HUES64 (cell line): ENCODE data around the gene RIN3.

Experiments
- H3K27ac ChIP-seq: 2 replicates; pipeline ENCODE4 v1.7.0; 2013; ENCODE audit warnings: low read depth, low read length, inconsistent platforms
- H3K27me3 ChIP-seq: 2 replicates; pipeline ENCODE4 v1.6.1; 2013; ENCODE audit warnings: mild to moderate bottlenecking, low read length; ENCODE audit not compliant: insufficient read depth
- H3K36me3 ChIP-seq: 2 replicates; pipeline ENCODE4 v1.6.1; 2013; ENCODE audit warnings: mild to moderate bottlenecking, low read length; ENCODE audit not compliant: insufficient read depth
- H3K4me1 ChIP-seq: 2 replicates; pipeline ENCODE4 v1.6.1; 2013; ENCODE audit warnings: mild to moderate bottlenecking, low read length, moderate library complexity; ENCODE audit not compliant: insufficient read depth
- H3K4me3 ChIP-seq: 2 replicates; pipeline ENCODE4 v1.5.1; 2013; ENCODE audit warnings: mild to moderate bottlenecking, low read length, moderate library complexity
- H3K9ac ChIP-seq: 2 replicates; pipeline ENCODE4 v1.6.1; 2013; ENCODE audit warnings: mild to moderate bottlenecking, low read depth, low read length
- H3K9me3 ChIP-seq: 2 replicates; pipeline ENCODE4 v1.6.1; 2013; ENCODE audit warnings: low read depth, low read length; ENCODE audit not compliant: insufficient read depth
- WGBS: fragments of 150-250, 120-280 bp; methylation state at CpG from one replicate; pipeline ENCODE4 v1.1.7; 2013; ENCODE audit warnings: missing lambda C conversion rate; 5-methylcytosine and 5-hydroxymethylcytosine counted together

The RIN3 gene

GRCh38 chr14:92680781-92681650 lies 167.4 kb downstream of the RIN3 start:
- no peaks in the 10 kb centered on the region for H3K9me3 ChIP-seq
- H3K27ac ChIP-seq = no peak overlapping the region
- no peaks in the 10 kb centered on the region for H3K36me3 ChIP-seq
- H3K27me3 ChIP-seq = no peaks in the 10 kb centered on the region; the same call in 1 of the 2 replicates
- H3K4me1 ChIP-seq = no peaks in the 10 kb centered on the region
- H3K4me3 ChIP-seq = no peak overlapping the region
- H3K9ac ChIP-seq = no peak overlapping the region
- 37% methylated on average over 13 of the region's 13 CpGs for WGBS

DNA sequence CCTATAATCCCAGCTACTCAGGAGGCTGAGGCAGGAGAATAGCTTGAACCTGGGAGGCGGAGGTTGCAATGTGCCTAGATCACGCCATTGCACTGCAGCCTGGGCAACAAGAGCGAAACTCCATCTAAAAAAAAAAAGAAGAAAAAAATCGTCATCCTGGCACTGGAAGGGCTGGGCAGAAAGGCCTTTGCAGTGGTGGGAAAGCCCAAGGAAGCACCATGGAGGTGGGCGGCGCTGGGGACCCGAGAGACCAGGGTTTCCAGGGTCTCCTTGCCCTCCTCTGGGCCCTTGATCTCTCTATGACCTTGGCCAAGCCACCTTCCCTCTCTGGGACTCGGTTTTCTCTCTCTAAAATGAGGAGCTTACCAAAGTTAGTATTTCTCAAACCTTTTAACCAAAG lies 169.5 kb downstream of the RIN3 start:
- no peaks in the 10 kb centered on the region for H3K9me3 ChIP-seq
- peaks cover 17% of the 10 kb centered on the region for H3K27me3 ChIP-seq
- no peak overlapping the region for H3K27ac ChIP-seq
- no peaks in the 10 kb centered on the region for H3K36me3 ChIP-seq
- 92% methylated on average over 8 of the region's 8 CpGs for WGBS
- no peak overlapping the region for H3K9ac ChIP-seq
- H3K4me3 ChIP-seq = no peak overlapping the region
- no peaks in the 10 kb centered on the region for H3K4me1 ChIP-seq

DNA sequence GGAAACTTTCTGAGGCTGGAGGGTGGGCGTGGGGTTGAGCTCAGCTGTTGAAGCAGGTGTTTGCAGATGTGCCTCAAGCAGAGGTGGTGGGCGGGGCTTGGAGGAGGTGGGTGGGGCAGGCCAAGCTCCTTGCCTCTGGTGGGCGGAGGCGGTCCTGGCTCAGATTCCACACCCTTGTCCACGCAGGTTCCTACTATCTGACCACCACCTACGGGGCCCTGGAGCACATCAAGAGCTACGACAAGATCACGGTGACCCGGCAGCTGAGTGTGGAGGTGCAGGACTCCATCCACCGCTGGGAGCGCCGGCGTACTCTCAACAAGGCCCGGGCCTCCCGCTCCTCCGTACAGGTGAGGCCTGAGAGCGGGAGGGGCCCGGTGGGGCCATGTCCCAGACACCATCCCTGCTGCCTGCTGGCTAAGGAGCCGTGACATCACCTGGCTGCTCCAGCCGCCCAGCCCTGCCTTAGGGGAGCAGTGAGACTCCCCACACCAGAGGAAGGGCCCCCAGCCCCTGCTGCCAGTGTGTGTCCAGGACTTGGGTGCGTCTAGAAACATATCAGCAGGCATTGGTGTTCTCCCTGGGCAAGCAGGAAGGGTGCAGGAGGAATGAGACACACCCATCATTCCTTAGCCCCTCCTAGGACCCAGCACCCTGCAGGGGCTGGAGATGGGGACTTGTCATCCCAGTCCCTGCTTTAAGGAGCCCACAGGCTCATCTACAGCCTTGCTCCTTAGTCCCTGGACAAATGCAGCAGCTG lies 171.4 kb downstream of the RIN3 start:
- H3K9ac ChIP-seq = no peak overlapping the region
- no peaks in the 10 kb centered on the region for H3K36me3 ChIP-seq
- H3K4me1 ChIP-seq = no peaks in the 10 kb centered on the region
- H3K9me3 ChIP-seq = no peaks in the 10 kb centered on the region
- WGBS = 87% methylated on average over 21 of the region's 21 CpGs
- no peak overlapping the region for H3K27ac ChIP-seq
- H3K27me3 ChIP-seq = peaks cover 30% of the 10 kb centered on the region
- H3K4me3 ChIP-seq = no peak overlapping the region

GRCh38 chr14:92685784-92686355 lies 172.3 kb downstream of the RIN3 start:
- Histone ChIP-seq H3K27ac (no peak overlapping the region), H3K4me3 (no peak overlapping the region), H3K9me3 (no peaks in the 10 kb centered on the region), H3K27me3 (peaks cover 30% of the 10 kb centered on the region), H3K36me3 (no peaks in the 10 kb centered on the region), H3K4me1 (no peaks in the 10 kb centered on the region), H3K9ac (no peak overlapping the region)
- WGBS = 89% methylated on average over 4 of the region's 4 CpGs

- H3K27me3 ChIP-seq = peaks cover 30% of the 10 kb centered on the region
- H3K9me3 ChIP-seq = no peaks in the 10 kb centered on the region
- no peak overlapping the region for H3K9ac ChIP-seq
- no peaks in the 10 kb centered on the region for H3K4me1 ChIP-seq
- no peak overlapping the region for H3K27ac ChIP-seq
- H3K36me3 ChIP-seq = no peaks in the 10 kb centered on the region
- peak overlapping the region; percentile 55 for H3K4me3 ChIP-seq
- 80% methylated on average over 8 of the region's 9 CpGs for WGBS
Measured at GRCh38 chr14:92686411-92686899, 172.9 kb downstream of the RIN3 start.

- WGBS = 2% methylated on average over 45 of the region's 45 CpGs
- H3K36me3 ChIP-seq = no peaks in the 10 kb centered on the region
- H3K4me3 ChIP-seq = peak overlapping the region; percentile 55
- peaks cover 30% of the 10 kb centered on the region for H3K27me3 ChIP-seq
- no peak overlapping the region for H3K27ac ChIP-seq
- H3K9ac ChIP-seq = no peak overlapping the region
- no peaks in the 10 kb centered on the region for H3K9me3 ChIP-seq
- H3K4me1 ChIP-seq = no peaks in the 10 kb centered on the region
Measured at GRCh38 chr14:92686900-92687427, 173.4 kb downstream of the RIN3 start.

GRCh38 chr14:92687681-92688433 lies 174.3 kb downstream of the RIN3 start:
- Histone ChIP-seq H3K4me3 (peak overlapping the region; percentile 55), H3K36me3 (no peaks in the 10 kb centered on the region), H3K27ac (no peak overlapping the region), H3K27me3 (peaks cover 30% of the 10 kb centered on the region), H3K9me3 (no peaks in the 10 kb centered on the region), H3K9ac (no peak overlapping the region; the same call in 1 of the 2 replicates), H3K4me1 (no peaks in the 10 kb centered on the region)
- WGBS = 7% methylated on average over 80 of the region's 80 CpGs

DNA sequence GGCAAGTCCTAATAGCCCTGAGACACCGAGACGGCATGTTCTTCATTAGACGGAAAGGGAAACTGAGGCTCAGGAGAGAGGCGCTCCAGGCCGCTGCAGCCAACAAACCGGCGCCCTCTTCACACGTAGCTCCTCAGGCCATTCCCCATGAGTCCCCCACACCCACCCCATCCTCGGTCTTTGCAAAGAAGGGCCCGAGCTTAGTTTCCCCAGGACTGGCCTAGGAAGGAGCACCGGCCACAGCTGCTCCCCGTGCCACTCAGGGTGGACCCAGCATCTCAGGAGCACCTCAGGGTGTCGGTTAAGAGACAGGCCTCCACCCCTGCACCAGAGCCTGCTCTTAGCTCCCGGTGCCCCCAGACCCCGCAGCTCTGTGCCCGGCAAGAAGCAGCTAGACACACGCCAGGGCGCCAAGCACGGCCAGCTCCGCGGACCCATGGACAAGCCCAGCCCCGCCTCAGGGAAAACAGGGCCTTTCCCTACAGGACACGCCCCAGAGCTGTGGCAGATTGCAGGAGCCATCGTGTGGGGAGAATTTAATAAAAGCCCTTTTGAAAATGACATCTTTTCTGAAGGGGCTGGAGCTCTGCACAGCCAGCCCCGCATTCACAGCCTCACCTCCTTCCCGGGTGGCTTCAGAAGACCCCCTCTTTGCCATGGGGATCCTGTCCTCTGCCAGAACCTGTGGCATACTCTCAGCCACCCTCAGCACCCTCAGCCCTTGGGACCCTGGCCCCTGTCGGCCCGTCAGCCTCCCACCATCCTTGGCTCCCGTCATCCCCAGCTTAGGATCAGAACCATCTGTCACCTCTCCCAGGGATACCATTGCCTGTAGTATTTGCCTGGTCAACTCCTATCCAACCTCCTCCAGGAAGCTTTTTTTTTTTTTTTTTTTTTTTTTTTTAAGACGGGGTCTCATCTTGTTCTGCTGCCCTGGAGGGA lies 175.1 kb downstream of the RIN3 start:
- H3K36me3 ChIP-seq = no peaks in the 10 kb centered on the region

DNA sequence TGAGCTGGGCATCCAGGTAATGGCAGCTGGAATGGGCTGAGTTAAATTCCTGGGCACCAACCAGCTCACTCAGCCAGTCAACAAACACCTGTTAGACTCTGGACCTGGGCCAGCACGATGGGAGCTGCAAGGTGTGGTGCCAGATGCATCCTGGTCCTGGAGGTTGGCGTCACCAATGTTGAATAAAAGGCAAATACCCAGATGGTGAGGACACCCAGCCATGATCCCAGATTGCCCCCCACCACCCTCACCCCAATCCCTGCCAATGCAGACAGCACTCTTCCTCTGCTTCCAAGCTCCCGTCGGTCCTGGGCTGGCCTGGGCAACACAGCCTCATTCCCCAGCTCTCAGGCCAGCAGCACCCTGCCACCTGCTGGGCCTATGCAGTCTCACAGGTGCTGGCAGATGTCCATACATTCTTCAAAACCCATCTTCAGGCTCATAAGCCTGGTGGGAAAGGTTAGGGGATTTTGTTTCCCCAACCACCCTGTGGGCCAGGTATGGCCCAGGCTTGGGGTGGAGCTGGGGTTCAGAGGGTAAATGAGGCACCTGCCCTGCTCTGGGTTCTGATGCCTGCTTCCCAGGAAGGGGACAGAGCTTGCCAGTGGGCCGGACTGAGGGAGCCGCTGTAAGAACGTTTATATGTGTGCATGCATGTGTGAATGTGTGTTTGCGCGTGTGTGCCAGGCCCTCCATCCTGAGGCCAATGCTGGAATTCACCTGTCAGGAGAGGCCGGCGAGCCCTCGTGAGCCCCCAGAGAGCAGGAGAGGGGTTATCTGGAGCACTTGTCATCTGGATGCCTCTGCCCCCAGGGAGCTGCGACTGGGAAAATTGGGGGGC lies 176.8 kb downstream of the RIN3 start:
- H3K27ac ChIP-seq = no peak overlapping the region
- no peaks in the 10 kb centered on the region for H3K36me3 ChIP-seq
- no peaks in the 10 kb centered on the region for H3K4me1 ChIP-seq
- no peak overlapping the region for H3K4me3 ChIP-seq
- peaks cover 30% of the 10 kb centered on the region for H3K27me3 ChIP-seq
- no peaks in the 10 kb centered on the region for H3K9me3 ChIP-seq
- 89% methylated on average over 13 of the region's 13 CpGs for WGBS
- no peak overlapping the region for H3K9ac ChIP-seq

More for the DNA sequence above, 175.1 kb downstream of the RIN3 start:
- Histone ChIP-seq H3K27me3 (peaks cover 30% of the 10 kb centered on the region), H3K4me1 (no peaks in the 10 kb centered on the region), H3K27ac (no peak overlapping the region), H3K9me3 (no peaks in the 10 kb centered on the region), H3K9ac (no peak overlapping the region), H3K4me3 (peak overlapping the region; percentile 55)
- WGBS = 83% methylated on average over 29 of the region's 30 CpGs
